ENCODE results near the gene ITGA5. TPM values are rescaled to one million over a fixed set of nuclear protein-coding genes. Genes with fewer than 3 reads are reported as not detected.
A peak's percentile ranks its signal among the peaks of the same experiment; 100 is the strongest.

The ITGA5 gene
- total RNA-seq, 1 donor from 2014 or later: 53.5 TPM

DNA sequence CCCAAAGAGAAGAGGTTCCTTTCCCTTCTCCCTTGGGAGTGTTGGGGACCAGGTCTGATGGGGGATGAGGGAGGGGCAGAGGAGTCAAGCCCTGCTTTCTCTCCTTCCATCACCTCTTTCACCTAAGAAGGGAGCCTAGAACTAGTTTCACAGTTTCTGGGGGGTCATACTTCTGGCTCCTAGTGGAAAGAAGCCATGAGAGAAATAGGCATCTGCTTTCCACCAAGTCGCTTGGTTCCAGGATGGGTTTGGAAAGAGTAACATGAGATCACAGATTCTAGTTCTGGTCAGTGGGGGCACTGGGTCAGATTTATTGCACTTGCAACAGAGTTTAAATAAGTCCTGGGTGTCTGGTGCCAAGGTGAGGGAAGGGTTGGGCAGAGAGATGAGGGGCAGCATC lies 24.1 kb downstream of the ITGA5 start:
- DNase-seq (ENCODE audit: missing footprints): no peak
- no peak for ATAC-seq
- intact Hi-C loops (cut with DNase I): no loop called here

DNA sequence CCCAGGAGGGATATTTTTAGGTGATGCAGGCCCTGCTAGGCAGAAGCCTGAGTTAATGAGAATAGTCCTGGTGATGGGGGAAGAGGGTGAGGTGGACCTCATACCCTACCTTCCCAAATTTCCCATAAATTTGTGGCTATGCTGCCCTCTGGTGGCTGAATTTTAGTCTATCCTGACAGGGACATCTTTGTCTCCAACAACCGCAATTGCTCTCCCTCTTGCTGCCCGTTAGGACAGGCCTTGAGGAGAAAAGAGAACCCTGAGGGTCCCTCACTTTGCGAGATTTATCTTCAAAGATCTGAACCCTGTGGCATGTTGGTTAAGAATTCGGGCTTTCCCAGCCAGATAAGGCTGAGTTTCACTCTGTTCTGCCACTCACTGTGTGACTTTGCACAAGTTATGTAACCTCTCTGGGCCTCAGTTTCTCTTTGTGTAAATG lies 24.8 kb downstream of the ITGA5 start:
- ATAC-seq (peak; percentile 41), DNase-seq (ENCODE audit: missing footprints) (no peak)
- intact Hi-C loops (cut with DNase I): no loop called here

DNA sequence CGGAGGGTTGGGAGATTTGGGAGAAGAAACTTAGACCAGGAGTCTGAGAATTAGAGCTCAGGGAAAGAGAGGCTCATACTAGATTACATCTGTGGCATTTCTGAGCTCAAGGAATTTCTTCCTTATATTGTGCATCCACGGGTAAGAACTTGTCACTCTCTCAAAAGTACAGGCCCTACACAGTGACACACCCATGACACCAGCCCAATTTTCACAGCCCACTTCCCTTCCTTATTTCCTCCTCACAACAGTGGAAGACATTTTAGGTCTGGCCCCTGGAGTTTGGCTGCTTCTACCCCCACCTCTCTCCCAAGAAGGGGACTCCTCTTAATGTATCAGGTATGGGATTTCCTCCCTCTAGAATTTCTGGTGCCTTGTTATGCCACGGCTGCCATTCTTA lies 25.3 kb downstream of the ITGA5 start:
- intact Hi-C loops (cut with DNase I): no loop called here
- DNase-seq (ENCODE audit: missing footprints) (no peak), ATAC-seq (peak; percentile 12)

GRCh38 chr12:54393207-54393609 lies 25.9 kb downstream of the ITGA5 start:
- ATAC-seq: no peak
- intact Hi-C loops (cut with DNase I): no loop called here

GRCh38 chr12:54392485-54393206 lies 26.4 kb downstream of the ITGA5 start:
- ATAC-seq: no peak
- intact Hi-C loops (cut with DNase I): no loop called here
- DNase-seq (ENCODE audit: missing footprints): no peak

More at GRCh38 chr12:54393207-54393609, 25.9 kb downstream of the ITGA5 start:
- DNase-seq (ENCODE audit: missing footprints): no peak

GRCh38 chr12:54390668-54391551 lies 28.2 kb downstream of the ITGA5 start:
- ATAC-seq (peak; percentile 30), DNase-seq (ENCODE audit: missing footprints) (no peak)
- intact Hi-C loops (cut with DNase I): no loop called here

- ATAC-seq: no peak
These were observed 28.8 kb downstream of the ITGA5 start for GRCh38 chr12:54390176-54390667.

DNA sequence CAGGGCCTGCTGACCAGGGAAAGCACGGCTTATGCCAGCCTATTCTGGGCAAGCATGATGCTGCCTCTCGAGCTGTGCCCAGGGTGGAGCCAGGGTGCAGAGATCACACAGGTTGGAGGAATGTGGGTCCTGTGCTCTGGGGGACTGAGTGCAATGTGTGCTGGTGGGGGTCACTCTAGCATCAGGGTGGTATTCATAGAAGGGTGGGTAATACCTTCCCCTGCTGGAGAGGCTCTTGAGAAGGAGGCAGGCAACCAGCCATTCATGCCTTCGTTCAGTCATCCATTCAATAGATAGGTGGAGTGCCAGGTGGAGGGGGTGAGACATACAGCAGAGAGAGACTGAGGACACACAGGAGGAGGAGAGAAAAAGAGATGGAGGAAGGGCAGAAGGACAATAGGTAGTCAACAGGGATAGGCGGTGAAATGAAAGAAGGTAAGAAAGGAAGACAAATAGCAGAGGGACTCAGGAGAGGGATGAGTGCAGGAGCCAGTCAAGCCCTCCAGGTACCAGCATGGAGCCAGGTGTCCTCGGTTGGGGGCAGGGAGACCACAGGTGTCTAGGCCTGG lies 29.4 kb downstream of the ITGA5 start:
- no peak for DNase-seq (ENCODE audit: missing footprints)
- intact Hi-C loops (cut with DNase I): no loop called here
- ATAC-seq: no peak

More at GRCh38 chr12:54390176-54390667, 28.8 kb downstream of the ITGA5 start:
- intact Hi-C loops (cut with DNase I): no loop called here
- DNase-seq (ENCODE audit: missing footprints): no peak

DNA sequence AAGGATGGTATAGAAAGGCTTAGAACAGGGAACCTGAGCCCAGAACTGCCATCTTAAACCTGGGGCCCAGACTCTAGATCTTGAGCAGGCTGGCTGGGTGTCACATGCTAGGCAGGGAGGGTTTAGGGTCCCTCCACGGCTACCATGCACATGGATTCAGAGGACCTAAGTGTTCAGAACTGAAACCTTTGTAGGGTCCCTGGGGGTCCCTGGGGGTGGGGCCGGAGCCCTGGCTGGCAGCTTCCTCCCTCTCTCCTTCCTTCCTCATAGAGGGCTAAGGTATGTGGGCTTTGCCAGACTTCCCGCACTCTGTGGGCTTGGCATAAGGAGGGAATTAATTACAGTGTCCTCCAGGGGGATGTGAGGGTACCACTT lies 29.9 kb downstream of the ITGA5 start:
- intact Hi-C loops (cut with DNase I): no loop called here
- DNase-seq (ENCODE audit: missing footprints): no peak
- ATAC-seq: no peak

DNA sequence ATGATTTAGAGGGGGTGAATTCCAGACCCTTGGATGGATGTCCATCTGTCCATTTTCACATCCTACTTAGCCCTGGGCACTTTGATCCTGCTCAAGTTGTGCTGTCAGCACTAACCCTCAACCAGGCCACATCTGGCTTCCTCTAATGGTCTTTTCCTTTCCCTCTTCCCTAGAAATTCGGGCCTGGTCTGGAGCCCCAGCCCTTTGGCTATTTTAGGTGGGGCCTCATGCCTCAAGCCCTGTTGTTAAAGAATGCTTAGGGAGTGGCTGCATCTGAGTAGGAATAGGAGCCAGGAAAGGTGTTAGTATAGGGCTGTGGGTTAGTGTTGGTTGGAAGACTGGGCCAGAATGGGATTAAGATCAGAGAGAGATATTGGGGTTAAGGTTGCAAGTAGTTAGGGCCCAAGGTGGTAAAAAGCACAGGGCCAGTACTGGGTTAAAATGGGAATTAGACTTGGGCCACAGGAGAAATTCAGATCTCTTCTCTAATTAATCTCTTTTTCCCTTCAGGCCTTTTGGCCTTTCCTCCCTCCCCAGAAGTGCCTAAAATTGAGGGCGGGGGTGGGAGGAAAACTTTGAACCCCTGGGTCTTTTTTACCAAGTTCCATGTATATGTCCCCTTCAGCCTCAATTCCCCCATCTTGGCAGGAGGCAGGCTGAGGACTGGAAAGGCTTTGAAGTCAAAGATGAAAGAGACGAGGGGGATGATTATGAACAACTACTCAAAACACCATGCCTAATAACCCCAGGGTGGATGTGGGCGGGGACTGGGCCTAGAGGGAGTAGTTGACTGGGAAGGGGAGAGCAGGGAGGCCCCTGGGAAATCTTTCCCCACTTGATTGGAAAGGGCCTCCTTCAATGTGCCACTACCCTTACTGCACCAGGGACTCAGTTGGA lies 30.6 kb downstream of the ITGA5 start:
- no peak for DNase-seq (ENCODE audit: missing footprints)
- intact Hi-C loops (cut with DNase I): no loop called here
- no peak for ATAC-seq

DNA sequence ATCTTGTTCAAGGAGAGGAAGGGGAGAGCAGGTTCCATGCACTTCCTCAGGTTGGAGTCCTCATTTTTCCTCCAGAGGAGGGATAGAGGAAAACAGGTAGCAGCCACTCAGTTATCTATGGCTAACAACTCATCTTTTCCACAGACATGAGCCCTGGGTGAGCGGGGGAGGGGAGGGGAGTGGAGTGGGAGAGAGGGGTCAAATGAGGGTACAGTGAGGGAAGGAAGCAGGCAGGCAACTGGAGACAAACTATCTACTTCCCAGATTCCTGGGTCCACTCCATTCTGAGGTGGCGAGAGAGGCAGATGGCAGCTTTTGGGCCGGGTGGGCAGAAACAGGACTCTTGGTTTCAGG lies 32.0 kb downstream of the ITGA5 start:
- ATAC-seq (no peak), DNase-seq (ENCODE audit: missing footprints) (no peak)
- intact Hi-C loops (cut with DNase I): no loop called here

GRCh38 chr12:54386403-54387113 lies 32.5 kb downstream of the ITGA5 start:
- intact Hi-C loops (cut with DNase I): no loop called here
- DNase-seq (ENCODE audit: missing footprints) (no peak), ATAC-seq (no peak)

- intact Hi-C loops (cut with DNase I): no loop called here
- ATAC-seq (peak; percentile 27), DNase-seq (ENCODE audit: missing footprints) (no peak)
These were observed 33.7 kb downstream of the ITGA5 start for GRCh38 chr12:54385251-54385914.

DNA sequence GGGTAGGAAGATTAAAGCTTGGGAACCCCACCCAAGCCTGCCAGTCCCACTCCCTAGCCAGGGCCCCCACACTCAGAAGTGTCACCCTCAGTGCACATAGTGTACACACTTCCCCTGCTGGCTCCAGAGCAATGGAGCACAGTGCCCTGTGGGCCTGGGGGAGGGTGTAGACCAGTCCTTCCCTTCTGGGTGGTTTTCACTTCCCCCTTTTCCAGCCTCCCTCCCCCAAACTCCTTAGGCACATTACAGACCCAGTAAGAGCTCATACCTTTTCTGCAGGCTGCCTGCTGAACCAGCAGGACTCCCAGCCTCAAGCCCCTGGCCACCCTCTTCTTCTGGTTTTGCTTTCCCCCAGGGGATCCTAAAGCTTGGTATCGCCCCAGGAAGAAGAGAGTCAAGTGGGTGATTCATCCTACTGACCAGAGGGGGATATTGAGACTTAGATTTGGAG lies 34.5 kb downstream of the ITGA5 start, which contains the start of gene ZNF385A:
ZNF385A (minus strand) TSS at position 143 of the 451 bp plus-strand sequence. CDS start 219 bp downstream, outside the sequence.
- ATAC-seq: peak; percentile 50
- intact Hi-C loops (cut with DNase I): no loop called here
- DNase-seq (ENCODE audit: missing footprints): peak; percentile 78

DNA sequence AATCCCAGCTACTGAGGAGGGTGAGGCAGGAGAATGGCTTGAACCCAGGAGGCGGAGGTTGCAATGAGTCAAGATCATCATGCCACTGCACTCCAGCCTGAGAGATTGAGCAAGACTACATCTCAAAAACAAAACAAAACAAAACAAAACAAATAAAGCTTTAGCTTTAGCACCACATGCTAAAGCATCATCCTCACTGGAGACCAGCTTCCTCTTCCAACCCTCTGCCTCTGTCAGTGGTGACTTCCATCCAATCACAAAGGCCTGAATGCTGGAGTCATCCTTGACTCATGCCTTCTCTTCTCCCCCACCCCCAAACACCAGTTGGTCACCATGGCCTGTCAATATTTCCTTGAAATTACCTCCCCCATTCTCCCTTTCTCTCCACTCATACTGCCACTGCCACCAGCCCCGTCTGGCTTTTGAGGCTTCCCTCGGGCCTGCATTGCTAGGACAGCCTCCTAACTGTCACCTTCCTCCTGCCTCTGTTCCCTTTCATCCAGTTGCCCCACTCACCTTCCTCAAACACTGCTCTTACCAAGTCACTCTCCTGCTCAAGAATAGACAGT lies 35.9 kb downstream of the ITGA5 start:
- DNase-seq (ENCODE audit: missing footprints): peak; percentile 62
- ATAC-seq: no peak
- intact Hi-C loops (cut with DNase I): no loop called here

GRCh38 chr12:54381136-54381535 lies 37.9 kb downstream of the ITGA5 start:
- ATAC-seq (no peak), DNase-seq (ENCODE audit: missing footprints) (no peak)
- intact Hi-C loops (cut with DNase I): no loop called here

All from Right ventricle myocardium inferior (tissue), 1 donor.